ENCODE data around the gene RGS6. TPM values are rescaled to one million over a fixed set of nuclear protein-coding genes. Genes with fewer than 3 reads are reported as not detected.

Gene RGS6
- total RNA-seq, 1 donor = not detected

- H3K4me1 ChIP-seq (ENCODE audit: insufficient read depth, low read length) = no peaks in the 10 kb centered on the region
- no peaks in the 10 kb centered on the region for H3K36me3 ChIP-seq (ENCODE audit: insufficient read depth, low read length)
- no peaks in the 10 kb centered on the region for H3K27me3 ChIP-seq (ENCODE audit: insufficient read depth, low read length)
- no peak for DNase-seq (ENCODE audit: insufficient read length, low spot score, missing footprints)
- no peaks in the 10 kb centered on the region for H3K79me2 ChIP-seq (ENCODE audit: insufficient read depth, low read length)
- no peak overlapping the region for H3K27ac ChIP-seq (ENCODE audit: low read depth, low read length)
- H4K20me1 ChIP-seq (ENCODE audit: insufficient read depth, low read length) = no peaks in the 10 kb centered on the region
- no peak for TF ChIP-seq CTCF (IDR thresholded peaks at IDR 0.05; ENCODE audit: extremely low read depth, low read depth, low read length)
- H3K4me3 ChIP-seq (ENCODE audit: insufficient read depth, low read length) = no peak overlapping the region
- H3K9me3 ChIP-seq (ENCODE audit: low read depth, low read length) = no peaks in the 10 kb centered on the region
- no peak overlapping the region for H2AFZ ChIP-seq (ENCODE audit: low read length)
- no peak overlapping the region for H3K4me2 ChIP-seq (ENCODE audit: insufficient read depth, low read length)
Measured at GRCh38 chr14:72173038-72173720, 240.9 kb downstream of the RGS6 start.

- no peak overlapping the region for H3K4me3 ChIP-seq (ENCODE audit: insufficient read depth, low read length)
- no peaks in the 10 kb centered on the region for H3K4me1 ChIP-seq (ENCODE audit: insufficient read depth, low read length)
- DNase-seq (ENCODE audit: insufficient read length, low spot score, missing footprints) = no peak
- no peaks in the 10 kb centered on the region for H4K20me1 ChIP-seq (ENCODE audit: insufficient read depth, low read length)
- no peak overlapping the region for H3K27ac ChIP-seq (ENCODE audit: low read depth, low read length)
- H2AFZ ChIP-seq (ENCODE audit: low read length) = no peak overlapping the region
- no peaks in the 10 kb centered on the region for H3K36me3 ChIP-seq (ENCODE audit: insufficient read depth, low read length)
- no peaks in the 10 kb centered on the region for H3K79me2 ChIP-seq (ENCODE audit: insufficient read depth, low read length)
- H3K27me3 ChIP-seq (ENCODE audit: insufficient read depth, low read length) = no peaks in the 10 kb centered on the region
- TF ChIP-seq CTCF (IDR thresholded peaks at IDR 0.05; ENCODE audit: extremely low read depth, low read depth, low read length) = no peak
- H3K9me3 ChIP-seq (ENCODE audit: low read depth, low read length) = no peaks in the 10 kb centered on the region
- H3K4me2 ChIP-seq (ENCODE audit: insufficient read depth, low read length) = no peak overlapping the region
Measured at GRCh38 chr14:72177251-72177650, 245.0 kb downstream of the RGS6 start.

GRCh38 chr14:72178517-72178916 lies 246.3 kb downstream of the RGS6 start:
- Histone ChIP-seq H2AFZ (ENCODE audit: low read length) (no peak overlapping the region), H3K79me2 (ENCODE audit: insufficient read depth, low read length) (no peaks in the 10 kb centered on the region), H4K20me1 (ENCODE audit: insufficient read depth, low read length) (no peaks in the 10 kb centered on the region), H3K36me3 (ENCODE audit: insufficient read depth, low read length) (no peaks in the 10 kb centered on the region), H3K27ac (ENCODE audit: low read depth, low read length) (no peak overlapping the region), H3K27me3 (ENCODE audit: insufficient read depth, low read length) (no peaks in the 10 kb centered on the region), H3K4me1 (ENCODE audit: insufficient read depth, low read length) (no peaks in the 10 kb centered on the region), H3K4me3 (ENCODE audit: insufficient read depth, low read length) (no peak overlapping the region), H3K4me2 (ENCODE audit: insufficient read depth, low read length) (no peak overlapping the region), H3K9me3 (ENCODE audit: low read depth, low read length) (no peaks in the 10 kb centered on the region)
- no peak for DNase-seq (ENCODE audit: insufficient read length, low spot score, missing footprints)
- TF ChIP-seq CTCF (IDR thresholded peaks at IDR 0.05; ENCODE audit: extremely low read depth, low read depth, low read length) = no peak

- no peak for DNase-seq (ENCODE audit: insufficient read length, low spot score, missing footprints)
- H3K9me3 ChIP-seq (ENCODE audit: low read depth, low read length) = no peaks in the 10 kb centered on the region
- no peak for TF ChIP-seq CTCF (IDR thresholded peaks at IDR 0.05; ENCODE audit: extremely low read depth, low read depth, low read length)
- no peaks in the 10 kb centered on the region for H3K4me1 ChIP-seq (ENCODE audit: insufficient read depth, low read length)
- H2AFZ ChIP-seq (ENCODE audit: low read length) = no peak overlapping the region
- no peaks in the 10 kb centered on the region for H4K20me1 ChIP-seq (ENCODE audit: insufficient read depth, low read length)
- H3K4me2 ChIP-seq (ENCODE audit: insufficient read depth, low read length) = no peak overlapping the region
- H3K27ac ChIP-seq (ENCODE audit: low read depth, low read length) = no peak overlapping the region
- H3K79me2 ChIP-seq (ENCODE audit: insufficient read depth, low read length) = no peaks in the 10 kb centered on the region
- no peaks in the 10 kb centered on the region for H3K27me3 ChIP-seq (ENCODE audit: insufficient read depth, low read length)
- no peak overlapping the region for H3K4me3 ChIP-seq (ENCODE audit: insufficient read depth, low read length)
- no peaks in the 10 kb centered on the region for H3K36me3 ChIP-seq (ENCODE audit: insufficient read depth, low read length)
Measured at GRCh38 chr14:72182708-72183432, 250.6 kb downstream of the RGS6 start.

Measured in osteoblast (primary cell).